Astrocyte of the cerebellum (primary cell): Measurements from ENCODE around the gene GLE1.
"Not testable (repeated sequence)": the region's sequence is repeated elsewhere in the genome, so short reads cannot be mapped to it uniquely, and the experiment has no call there.

ENCODE experiments used
- DNase-seq: peaks from one replicate; pipeline ENCODE4 v3.0.0-alpha.2; 2011; ENCODE audit warnings: low read depth
- H3K4me3 ChIP-seq: 2 replicates; pipeline ENCODE4 v1.5.1; 2011; ENCODE audit warnings: mild to moderate bottlenecking, low read depth, low read length, moderate library complexity
- CTCF ChIP-seq: IDR thresholded peaks from 2 replicates; pipeline ENCODE4 v1.5.1; 2012; ENCODE audit warnings: low read length, low read depth, moderate library complexity, mild to moderate bottlenecking; ENCODE audit errors: missing control alignments
- in situ Hi-C: cut with HindIII; loops from 2 replicates; pipeline ENCODE4 v1.10.0; 2017; ENCODE audit warnings: low sequenced_read_pairs

The GLE1 gene

GRCh38 chr9:128503870-128504269 is 649 bp upstream of the GLE1 start:
- peak overlapping the region; percentile 96 for H3K4me3 ChIP-seq
- no peak for TF ChIP-seq CTCF
- in situ Hi-C loops = no loop called here
- DNase-seq = no peak

- peak overlapping the region; percentile 96 for H3K4me3 ChIP-seq
- in situ Hi-C loops = no loop called here
- DNase-seq = no peak
- no peak for TF ChIP-seq CTCF
These were observed 871 bp downstream of the GLE1 start for GRCh38 chr9:128505414-128505765.

- in situ Hi-C loops, DNase-seq: not testable (repeated sequence)
- peak overlapping the region; percentile 96 for H3K4me3 ChIP-seq
These were observed 1.4 kb downstream of the GLE1 start for GRCh38 chr9:128505906-128506305.

- TF ChIP-seq CTCF = no peak
- in situ Hi-C loops = no loop called here
- H3K4me3 ChIP-seq = no peak overlapping the region
- no peak for DNase-seq
These were observed 8.3 kb downstream of the GLE1 start for GRCh38 chr9:128512820-128513219.

- no peak for TF ChIP-seq CTCF
- no peak for DNase-seq
- in situ Hi-C loops = no loop called here
- H3K4me3 ChIP-seq = no peak overlapping the region
These were observed 17.4 kb downstream of the GLE1 start for GRCh38 chr9:128521956-128522355.

GRCh38 chr9:128523199-128523925 is 18.8 kb downstream of the GLE1 start:
- DNase-seq = no peak
- in situ Hi-C loops = no loop called here
- TF ChIP-seq CTCF = no peak
- H3K4me3 ChIP-seq = no peak overlapping the region

GRCh38 chr9:128526720-128527119 is 22.2 kb downstream of the GLE1 start:
- no peak for DNase-seq
- no peak for TF ChIP-seq CTCF
- no peak overlapping the region for H3K4me3 ChIP-seq
- in situ Hi-C loops = no loop called here
